HG02642 (cell line): ENCODE results near the gene SESN2.
"Not testable (repeated sequence)": the region's sequence is repeated elsewhere in the genome, so short reads cannot be mapped to it uniquely, and the experiment has no call there.

Source experiments
- ATAC-seq: cut with Tn5 transposase; IDR thresholded peaks from one replicate; pipeline ENCODE4 v1.9.1; 2021; ENCODE audit warnings: mild to moderate bottlenecking; ENCODE audit not compliant: unreplicated experiment, poor library complexity

The SESN2 gene

GRCh38 chr1:28326515-28326914 is 67.2 kb downstream of the SESN2 start:
- ATAC-seq = no peak

GRCh38 chr1:28326984-28327383 is 67.7 kb downstream of the SESN2 start:
- no peak for ATAC-seq

- ATAC-seq = not testable (repeated sequence)
These were observed 68.1 kb downstream of the SESN2 start for GRCh38 chr1:28327431-28327830.

GRCh38 chr1:28328228-28328648 is 68.9 kb downstream of the SESN2 start:
- ATAC-seq = no peak

- ATAC-seq = no peak
These were observed 70.3 kb downstream of the SESN2 start for GRCh38 chr1:28329395-28330153.
